ENCODE measurements around the gene CPT1B. TPM values are rescaled to one million over a fixed set of nuclear protein-coding genes. Genes with fewer than 3 reads are reported as not detected.

CPT1B gene
- total and polyA plus RNA-seq, 2 donors (not counting 3 experiments of a cell fraction or from before 2014, with no cell fraction given), result 7.1 TPM

- DNase-seq (ENCODE audit: low read depth, low spot score), result peak; percentile 68
- CTCF ChIA-PET, result interaction anchor here (1.0 to 5.2 kb wide), 11 partner anchors 13 to 115 kb away, joined by 3 to 91 read pairs (median 4); partner anchors contain the start of gene SYCE3
- no peaks in the 10 kb centered on the region for H4K20me1 ChIP-seq (replicated peaks; ENCODE audit: control insufficient read depth, extremely low read depth, insufficient read depth, low read length)
- no peaks in the 10 kb centered on the region for H3K9me3 ChIP-seq (replicated peaks; ENCODE audit: control insufficient read depth, insufficient read depth, low read length)
- H2AFZ ChIP-seq (ENCODE audit: low read depth, low read length), result no peak overlapping the region
- H3K9ac ChIP-seq (replicated peaks; ENCODE audit: extremely low read depth, insufficient read depth, low read length), result no peak overlapping the region
- intact Hi-C loops (cut with micrococcal nuclease), result loop anchor here (1.0 to 5.0 kb wide), 3 partner anchors 44 to 115 kb away; partner anchors contain the start of gene SHANK3
- no peak overlapping the region for H3K27ac ChIP-seq (ENCODE audit: insufficient read depth, low read depth, low read length)
- POLR2A ChIA-PET, result no interaction called here
- FAIRE-seq, result peak; percentile 90
- no peaks in the 10 kb centered on the region for H3K27me3 ChIP-seq (ENCODE audit: control insufficient read depth in 2 of 2, insufficient read depth in 2 of 2, low read length in 2 of 2)
- dilution Hi-C loops (cut with MboI; ENCODE audit: extremely low pct_ligation_motif_present, low sequenced_read_pairs), result no loop called here
- H3K36me3 ChIP-seq (ENCODE audit: control insufficient read depth in 2 of 2, extremely low read depth in 1 of 2, insufficient read depth in 2 of 2, low read length in 2 of 2), result peaks cover 0 to 7% of the 10 kb centered on the region in 2 experiments
- H3K4me2 ChIP-seq (ENCODE audit: insufficient read depth, low read length), result no peak overlapping the region
- H3K4me3 ChIP-seq (replicated peaks in 1 of 3; ENCODE audit: insufficient read depth in 1 of 3, low read depth in 1 of 3, low read length in 3 of 3), result no peak overlapping the region
- H3K4me1 ChIP-seq (ENCODE audit: control insufficient read depth, extremely low read depth, insufficient read depth, low read length), result no peaks in the 10 kb centered on the region
- TF ChIP-seq, protein P1, sequence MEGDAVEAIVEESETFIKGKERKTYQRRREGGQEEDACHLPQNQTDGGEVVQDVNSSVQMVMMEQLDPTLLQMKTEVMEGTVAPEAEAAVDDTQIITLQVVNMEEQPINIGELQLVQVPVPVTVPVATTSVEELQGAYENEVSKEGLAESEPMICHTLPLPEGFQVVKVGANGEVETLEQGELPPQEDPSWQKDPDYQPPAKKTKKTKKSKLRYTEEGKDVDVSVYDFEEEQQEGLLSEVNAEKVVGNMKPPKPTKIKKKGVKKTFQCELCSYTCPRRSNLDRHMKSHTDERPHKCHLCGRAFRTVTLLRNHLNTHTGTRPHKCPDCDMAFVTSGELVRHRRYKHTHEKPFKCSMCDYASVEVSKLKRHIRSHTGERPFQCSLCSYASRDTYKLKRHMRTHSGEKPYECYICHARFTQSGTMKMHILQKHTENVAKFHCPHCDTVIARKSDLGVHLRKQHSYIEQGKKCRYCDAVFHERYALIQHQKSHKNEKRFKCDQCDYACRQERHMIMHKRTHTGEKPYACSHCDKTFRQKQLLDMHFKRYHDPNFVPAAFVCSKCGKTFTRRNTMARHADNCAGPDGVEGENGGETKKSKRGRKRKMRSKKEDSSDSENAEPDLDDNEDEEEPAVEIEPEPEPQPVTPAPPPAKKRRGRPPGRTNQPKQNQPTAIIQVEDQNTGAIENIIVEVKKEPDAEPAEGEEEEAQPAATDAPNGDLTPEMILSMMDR (IDR thresholded peaks at IDR 0.05; ENCODE audit: extremely low read depth in 1 of 2, insufficient read depth in 1 of 2, low read depth in 1 of 2, low read length in 2 of 2), result peak; percentile 53 to 62
- no peak for TF ChIP-seq POLR2A (IDR thresholded peaks at IDR 0.05; ENCODE audit: low read depth, low read length)
- no peaks in the 10 kb centered on the region for H3K9me1 ChIP-seq (replicated peaks; ENCODE audit: control insufficient read depth, extremely low read depth, insufficient read depth, low read length)
- no peaks in the 10 kb centered on the region for H3K79me2 ChIP-seq (ENCODE audit: control insufficient read depth, insufficient read depth, low read length)
- BruUV-seq (replicated peaks), result no TSS peak
These were observed 2.2 kb downstream of the CPT1B start for GRCh38 chr22:50576070-50576469.

- Histone ChIP-seq H2AFZ (ENCODE audit: low read depth, low read length) (no peak overlapping the region), H3K27ac (ENCODE audit: insufficient read depth, low read depth, low read length) (no peak overlapping the region), H3K27me3 (ENCODE audit: control insufficient read depth in 2 of 2, insufficient read depth in 2 of 2, low read length in 2 of 2) (no peaks in the 10 kb centered on the region), H3K36me3 (ENCODE audit: control insufficient read depth in 2 of 2, extremely low read depth in 1 of 2, insufficient read depth in 2 of 2, low read length in 2 of 2) (peaks cover 0 to 6% of the 10 kb centered on the region in 2 experiments), H3K4me1 (ENCODE audit: control insufficient read depth, extremely low read depth, insufficient read depth, low read length) (no peaks in the 10 kb centered on the region), H3K79me2 (ENCODE audit: control insufficient read depth, insufficient read depth, low read length) (no peaks in the 10 kb centered on the region), H4K20me1 (replicated peaks; ENCODE audit: control insufficient read depth, extremely low read depth, insufficient read depth, low read length) (no peaks in the 10 kb centered on the region), H3K4me2 (ENCODE audit: insufficient read depth, low read length) (no peak overlapping the region), H3K4me3 (replicated peaks in 1 of 3; ENCODE audit: insufficient read depth in 1 of 3, low read depth in 1 of 3, low read length in 3 of 3) (no peak overlapping the region), H3K9me3 (replicated peaks; ENCODE audit: control insufficient read depth, insufficient read depth, low read length) (no peaks in the 10 kb centered on the region), H3K9ac (replicated peaks; ENCODE audit: extremely low read depth, insufficient read depth, low read length) (no peak overlapping the region), H3K9me1 (replicated peaks; ENCODE audit: control insufficient read depth, extremely low read depth, insufficient read depth, low read length) (no peaks in the 10 kb centered on the region)
- ChIA-PET POLR2A (no interaction called here), CTCF (interaction anchor here (1.0 to 5.2 kb wide), 13 partner anchors 10 to 127 kb away, joined by 3 to 91 read pairs (median 4); partner anchors contain the start of genes SCO2 and SYCE3)
- no TSS peak for BruUV-seq (replicated peaks)
- no peak for TF ChIP-seq JUN (IDR thresholded peaks at IDR 0.05; ENCODE audit: borderline replicate concordance, insufficient read depth, insufficient read length, low read depth)
- no peak for FAIRE-seq
- dilution Hi-C loops (cut with MboI; ENCODE audit: extremely low pct_ligation_motif_present, low sequenced_read_pairs) (no loop called here), intact Hi-C loops (cut with micrococcal nuclease) (loop anchor here (5.0 kb wide), 1 partner anchor 97 kb away; the partner anchor contains the start of gene SHANK3)
- DNase-seq (ENCODE audit: low read depth, low spot score), result no peak
These were observed 2.7 kb downstream of the CPT1B start for GRCh38 chr22:50575426-50575941.

All from endothelial cell of umbilical vein (primary cell).